Measurements from ENCODE around the gene RIMBP2. TPM values are rescaled to one million over a fixed set of nuclear protein-coding genes. Genes with fewer than 3 reads are reported as not detected.

RIMBP2 gene
- total and polyA plus RNA-seq, 8 donors, result 0.42 to 19.0 (median 16.1) TPM

GRCh38 chr12:130462558-130463274, 253.4 kb downstream of the RIMBP2 start:
- intact Hi-C loops (cut with DNase I), result no loop called here
- no peak for ATAC-seq
- TF ChIP-seq CTCF (IDR thresholded peaks at IDR 0.05), result no peak
- no peak overlapping the region for H3K4me3 ChIP-seq
- DNase-seq, result peak in 1 of 4 donors; percentile 63
- no peaks in the 10 kb centered on the region for H3K36me3 ChIP-seq
- H3K4me1 ChIP-seq, result no peaks in the 10 kb centered on the region
- no peak overlapping the region for H3K27ac ChIP-seq
- peaks cover 0 to 16% of the 10 kb centered on the region in 2 donors for H3K27me3 ChIP-seq
- peaks cover 0 to 12% of the 10 kb centered on the region in 2 donors for H3K9me3 ChIP-seq

- TF ChIP-seq CTCF (IDR thresholded peaks at IDR 0.05), result no peak
- H3K27ac ChIP-seq, result no peak overlapping the region
- H3K9me3 ChIP-seq, result peaks cover 0 to 5% of the 10 kb centered on the region in 2 donors
- DNase-seq (peak in 1 of 4 donors; percentile 71), ATAC-seq (no peak)
- H3K4me1 ChIP-seq, result no peaks in the 10 kb centered on the region
- H3K27me3 ChIP-seq, result peaks cover 0 to 16% of the 10 kb centered on the region in 2 donors
- intact Hi-C loops (cut with DNase I), result no loop called here
- no peak overlapping the region for H3K4me3 ChIP-seq
- H3K36me3 ChIP-seq, result no peaks in the 10 kb centered on the region
Measured at GRCh38 chr12:130461839-130462557, 254.1 kb downstream of the RIMBP2 start.

GRCh38 chr12:130461447-130461815, 254.7 kb downstream of the RIMBP2 start:
- DNase-seq (no peak), ATAC-seq (no peak)
- H3K27ac ChIP-seq, result no peak overlapping the region
- H3K9me3 ChIP-seq, result no peaks in the 10 kb centered on the region
- no peak for TF ChIP-seq CTCF (IDR thresholded peaks at IDR 0.05)
- intact Hi-C loops (cut with DNase I), result no loop called here
- no peaks in the 10 kb centered on the region for H3K36me3 ChIP-seq
- no peak overlapping the region for H3K4me3 ChIP-seq
- H3K27me3 ChIP-seq, result peaks cover 0 to 18% of the 10 kb centered on the region in 2 donors
- no peaks in the 10 kb centered on the region for H3K4me1 ChIP-seq

GRCh38 chr12:130460611-130461446, 255.3 kb downstream of the RIMBP2 start:
- intact Hi-C loops (cut with DNase I), result no loop called here
- no peak for TF ChIP-seq CTCF (IDR thresholded peaks at IDR 0.05)
- ATAC-seq (no peak), DNase-seq (peak in 1 of 4 donors; percentile 76)
- Histone ChIP-seq H3K27ac (no peak overlapping the region), H3K36me3 (no peaks in the 10 kb centered on the region), H3K4me3 (no peak overlapping the region), H3K4me1 (no peaks in the 10 kb centered on the region), H3K27me3 (peaks cover 0 to 19% of the 10 kb centered on the region in 2 donors), H3K9me3 (no peaks in the 10 kb centered on the region)
